GM18861 (cell line): ENCODE measurements around the gene PELI2.

Experiments used
- ATAC-seq: cut with Tn5 transposase; IDR thresholded peaks from one replicate; pipeline ENCODE4 v1.9.1; 2021; ENCODE audit not compliant: unreplicated experiment

PELI2 gene

GRCh38 chr14:56224691-56225681 is 106.8 kb downstream of the PELI2 start:
- no peak for ATAC-seq

GRCh38 chr14:56235388-56235787 is 117.2 kb downstream of the PELI2 start:
- ATAC-seq, result no peak

GRCh38 chr14:56237398-56237797 is 119.2 kb downstream of the PELI2 start:
- no peak for ATAC-seq

- ATAC-seq, result no peak
These were observed 123.2 kb downstream of the PELI2 start for GRCh38 chr14:56241461-56241860.

GRCh38 chr14:56243110-56243509 is 124.9 kb downstream of the PELI2 start:
- no peak for ATAC-seq

- no peak for ATAC-seq
These were observed 126.1 kb downstream of the PELI2 start for GRCh38 chr14:56244138-56244789.

GRCh38 chr14:56247495-56248200 is 129.4 kb downstream of the PELI2 start:
- ATAC-seq, result no peak

GRCh38 chr14:56248442-56248841 is 130.2 kb downstream of the PELI2 start:
- ATAC-seq, result no peak

GRCh38 chr14:56261046-56261445 is 142.8 kb downstream of the PELI2 start:
- ATAC-seq, result no peak

- no peak for ATAC-seq
These were observed 144.3 kb downstream of the PELI2 start for GRCh38 chr14:56262530-56262929.

GRCh38 chr14:56268039-56268438 is 149.8 kb downstream of the PELI2 start:
- ATAC-seq, result no peak

- ATAC-seq, result no peak
These were observed 150.5 kb downstream of the PELI2 start for GRCh38 chr14:56268673-56269072.

- ATAC-seq, result no peak
These were observed 152.7 kb downstream of the PELI2 start for GRCh38 chr14:56270921-56271320.

GRCh38 chr14:56271970-56272369 is 153.8 kb downstream of the PELI2 start:
- no peak for ATAC-seq

- no peak for ATAC-seq
These were observed 154.9 kb downstream of the PELI2 start for GRCh38 chr14:56273155-56273554.

GRCh38 chr14:56273951-56274350 is 155.7 kb downstream of the PELI2 start:
- ATAC-seq, result no peak

GRCh38 chr14:56274556-56274955 is 156.3 kb downstream of the PELI2 start:
- no peak for ATAC-seq

GRCh38 chr14:56276108-56276507 is 157.9 kb downstream of the PELI2 start:
- no peak for ATAC-seq

GRCh38 chr14:56278383-56278782 is 160.2 kb downstream of the PELI2 start:
- no peak for ATAC-seq

- no peak for ATAC-seq
These were observed 162.6 kb downstream of the PELI2 start for GRCh38 chr14:56280843-56281242.

- no peak for ATAC-seq
These were observed 164.0 kb downstream of the PELI2 start for GRCh38 chr14:56282179-56282578.

GRCh38 chr14:56284641-56285040 is 166.4 kb downstream of the PELI2 start:
- no peak for ATAC-seq
